H1 (cell line): ENCODE data around the gene CCNG2. TPM values are rescaled to one million over a fixed set of nuclear protein-coding genes. Genes with fewer than 3 reads are reported as not detected.

Experiments used
- CHD7 ChIP-seq: fragments of 300-600 bp; sonication (generic); IDR thresholded peaks from 2 replicates; pipeline ENCODE4 v1.7.1; 2012; ENCODE audit warnings: low read length, moderate library complexity, mild to moderate bottlenecking, inconsistent platforms; ENCODE audit not compliant: insufficient replicate concordance
- CTBP2 ChIP-seq: IDR thresholded peaks from 2 replicates; pipeline ENCODE4 v1.7.0; 2011; ENCODE audit warnings: borderline replicate concordance, mild to moderate bottlenecking, moderate library complexity, mixed read lengths, low read length; ENCODE audit not compliant: insufficient read depth, insufficient read length
- KDM4A ChIP-seq: IDR thresholded peaks from one replicate; pipeline ENCODE4 v1.7.1; 2012; ENCODE audit warnings: low read depth, mild to moderate bottlenecking, moderate library complexity, low read length, inconsistent platforms; ENCODE audit not compliant: severe bottlenecking
- KDM5A ChIP-seq: fragments of 200-600 bp; IDR thresholded peaks from 2 replicates; pipeline ENCODE4 v1.7.1; 2012; ENCODE audit warnings: mild to moderate bottlenecking, low read length, inconsistent platforms, mixed read lengths
- SP2 ChIP-seq: IDR thresholded peaks from 2 replicates; pipeline ENCODE4 v1.6.1; 2012; ENCODE audit warnings: mild to moderate bottlenecking, low read length, inconsistent platforms
- TAF1 ChIP-seq: IDR thresholded peaks from 2 replicates; pipeline ENCODE4 v1.6.1; 2011; ENCODE audit warnings: mild to moderate bottlenecking, low read depth, low read length
- TCF12 ChIP-seq: IDR thresholded peaks from 2 replicates; pipeline ENCODE4 v1.6.1; 2011; ENCODE audit warnings: low read depth, mild to moderate bottlenecking, low read length
- ZNF274 ChIP-seq: IDR thresholded peaks from 2 replicates; pipeline ENCODE4 v1.7.0; 2012; ENCODE audit warnings: low read length, borderline replicate concordance; ENCODE audit errors: extremely low read depth
- polyA plus RNA-seq, 7 experiments: library from polyadenylated mRNA; depleted of rRNA in 3 of 7; stranded (reverse) in 5 of 7; unstranded in 2 of 7; fragments of >200 nt in 5 of 7; fragments of 200-250 nt in 2 of 7; gene quantifications; 1 replicate in 5 of 7; 2 replicates in 1 of 7; 4 replicates in 1 of 7; pipeline versions ENCODE4 v1.2.1 to v1.2.3, GENCODE V29; 2011 to 2013; ENCODE audit warnings: missing spikeins in 2 of 7, mixed read lengths in 2 of 7
- total RNA-seq: library from RNA; stranded (reverse); fragmentation: NEBNext Ultra II Directional; extraction: Animal tissue kit (Norgen Biotek cat#: 25700); gene quantifications from 2 replicates; pipeline ENCODE4 v1.2.1, GENCODE V29; 2021
- TF ChIP-seq, protein P1 (sequence below), 3 experiments: IDR thresholded peaks; 1 replicate in 2 of 3; 2 replicates in 1 of 3; pipeline versions ENCODE4 v1.5.1 to v1.6.1; 2011; ENCODE audit warnings: low read length in 3 of 3, mild to moderate bottlenecking in 3 of 3, inconsistent platforms in 2 of 3, low read depth in 1 of 3, moderate library complexity in 1 of 3; ENCODE audit not compliant: insufficient read depth in 1 of 3; ENCODE audit errors: control extremely low read depth in 1 of 3

CCNG2 gene
- total and polyA plus RNA-seq, 2 of the 8 experiments (the other 6 are each of a cell fraction or from before 2014, with no cell fraction given): 3.5 to 13.9 TPM

- TF ChIP-seq CHD7: no peak
- TF ChIP-seq ZNF274: no peak
- no peak for TF ChIP-seq TAF1
- no peak for TF ChIP-seq KDM5A
- TF ChIP-seq SP2: no peak
- no peak for TF ChIP-seq CTBP2
- no peak for TF ChIP-seq TCF12
- TF ChIP-seq, protein P1, sequence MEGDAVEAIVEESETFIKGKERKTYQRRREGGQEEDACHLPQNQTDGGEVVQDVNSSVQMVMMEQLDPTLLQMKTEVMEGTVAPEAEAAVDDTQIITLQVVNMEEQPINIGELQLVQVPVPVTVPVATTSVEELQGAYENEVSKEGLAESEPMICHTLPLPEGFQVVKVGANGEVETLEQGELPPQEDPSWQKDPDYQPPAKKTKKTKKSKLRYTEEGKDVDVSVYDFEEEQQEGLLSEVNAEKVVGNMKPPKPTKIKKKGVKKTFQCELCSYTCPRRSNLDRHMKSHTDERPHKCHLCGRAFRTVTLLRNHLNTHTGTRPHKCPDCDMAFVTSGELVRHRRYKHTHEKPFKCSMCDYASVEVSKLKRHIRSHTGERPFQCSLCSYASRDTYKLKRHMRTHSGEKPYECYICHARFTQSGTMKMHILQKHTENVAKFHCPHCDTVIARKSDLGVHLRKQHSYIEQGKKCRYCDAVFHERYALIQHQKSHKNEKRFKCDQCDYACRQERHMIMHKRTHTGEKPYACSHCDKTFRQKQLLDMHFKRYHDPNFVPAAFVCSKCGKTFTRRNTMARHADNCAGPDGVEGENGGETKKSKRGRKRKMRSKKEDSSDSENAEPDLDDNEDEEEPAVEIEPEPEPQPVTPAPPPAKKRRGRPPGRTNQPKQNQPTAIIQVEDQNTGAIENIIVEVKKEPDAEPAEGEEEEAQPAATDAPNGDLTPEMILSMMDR (IDR thresholded peaks at IDR 0.05; ENCODE audit: control extremely low read depth in 1 of 3, insufficient read depth in 1 of 3, low read depth in 1 of 3, low read length in 3 of 3): no peak
- no peak for TF ChIP-seq KDM4A
Measured at GRCh38 chr4:77199276-77199675, 42.3 kb downstream of the CCNG2 start (continued).
